Neural cell (in vitro differentiated cells): ENCODE results near the gene CLTCL1. TPM values are rescaled to one million over a fixed set of nuclear protein-coding genes. Genes with fewer than 3 reads are reported as not detected.

Experiments
- H2AFZ ChIP-seq: fragments of 200-600, 300-800 bp; sonication (generic), shearing (Covaris generic); 2 replicates; pipeline ENCODE4 v1.6.0; 2014; ENCODE audit warnings: low read depth, mild to moderate bottlenecking, antibody characterized with exemption, low read length, moderate library complexity
- H3F3A ChIP-seq: fragments of 200-600 bp; shearing (Covaris generic); 2 replicates; pipeline ENCODE4 v1.6.1; 2016; ENCODE audit warnings: mild to moderate bottlenecking, moderate library complexity, mixed read lengths, antibody characterized with exemption, low read length; ENCODE audit not compliant: insufficient read depth, poor library complexity, severe bottlenecking
- H3K27ac ChIP-seq: fragments of 200-600, 300-800 bp; sonication (generic), shearing (Covaris generic); 2 replicates; pipeline ENCODE4 v1.5.1; 2014; ENCODE audit warnings: mild to moderate bottlenecking, low read length, moderate library complexity
- H3K27me3 ChIP-seq: fragments of 300-800, 200-600 bp; sonication (generic), shearing (Covaris generic); 2 replicates; pipeline ENCODE4 v1.6.0; 2014; ENCODE audit warnings: mild to moderate bottlenecking, low read depth, low read length, moderate library complexity; ENCODE audit not compliant: insufficient read depth
- H3K36me3 ChIP-seq: fragments of 300-800, 200-600 bp; sonication (generic), shearing (Covaris generic); 2 replicates; pipeline ENCODE4 v1.5.1; 2014; ENCODE audit warnings: mild to moderate bottlenecking, antibody characterized with exemption, low read length, moderate library complexity; ENCODE audit not compliant: insufficient read depth
- H3K4me2 ChIP-seq: fragments of 300-800, 200-600 bp; sonication (generic), shearing (Covaris generic); 2 replicates; pipeline ENCODE4 v1.6.0; 2014; ENCODE audit warnings: mild to moderate bottlenecking, low read length
- H3K4me3 ChIP-seq: fragments of 300-800, 200-600 bp; sonication (generic), shearing (Covaris generic); 2 replicates; pipeline ENCODE4 v1.5.1; 2014; ENCODE audit warnings: mild to moderate bottlenecking, low read length, moderate library complexity
- H3K79me2 ChIP-seq: fragments of 200-600 bp; shearing (Covaris generic); replicated peaks from 2 replicates; pipeline ENCODE4 v1.6.0; 2014; ENCODE audit warnings: mild to moderate bottlenecking, low read length, moderate library complexity; ENCODE audit not compliant: insufficient read depth
- H3K9ac ChIP-seq: fragments of 300-800, 200-600 bp; sonication (generic), shearing (Covaris generic); 2 replicates; pipeline ENCODE4 v1.6.1; 2016; ENCODE audit warnings: mild to moderate bottlenecking, low read length, mixed read lengths
- H3K9me2 ChIP-seq: fragments of 200-600 bp; shearing (Covaris generic); 2 replicates; pipeline ENCODE4 v1.6.1; 2016; ENCODE audit warnings: mild to moderate bottlenecking, low read length, mixed read lengths; ENCODE audit not compliant: insufficient read depth
- H3K9me3 ChIP-seq: fragments of 200-600, 300-800 bp; sonication (generic), shearing (Covaris generic); 2 replicates; pipeline ENCODE4 v1.6.1; 2016; ENCODE audit warnings: mild to moderate bottlenecking, mixed run types, low read length, moderate library complexity, mixed read lengths
- H4K20me1 ChIP-seq: fragments of 200-600 bp; shearing (Covaris generic); 2 replicates; pipeline ENCODE4 v1.6.1; 2016; ENCODE audit warnings: mild to moderate bottlenecking, mixed run types; ENCODE audit not compliant: insufficient read depth
- EP300 ChIP-seq: fragments of 450-650 bp; conservative IDR thresholded peaks from 2 replicates; pipeline ENCODE4 v1.6.1; 2014; ENCODE audit warnings: antibody characterized with exemption, mild to moderate bottlenecking, moderate library complexity; ENCODE audit not compliant: poor library complexity, severe bottlenecking
- EZH2 ChIP-seq: fragments of 200-600, 300-800 bp; shearing (Covaris generic), sonication (generic); IDR thresholded peaks from 2 replicates; pipeline ENCODE4 v1.6.1; 2014; ENCODE audit warnings: antibody characterized with exemption, low read length, borderline replicate concordance, mild to moderate bottlenecking; ENCODE audit not compliant: insufficient read depth, poor library complexity, severe bottlenecking
- MXI1 ChIP-seq: fragments of 450-650 bp; conservative IDR thresholded peaks from 2 replicates; pipeline ENCODE4 v1.6.1; 2014; ENCODE audit warnings: antibody characterized with exemption, mild to moderate bottlenecking; ENCODE audit not compliant: poor library complexity, severe bottlenecking
- POLR2AphosphoS5 ChIP-seq: IDR thresholded peaks from 2 replicates; pipeline ENCODE4 v1.6.1; 2012
- RAD21 ChIP-seq: fragments of 450-650 bp; conservative IDR thresholded peaks from 2 replicates; pipeline ENCODE4 v1.6.1; 2014; ENCODE audit warnings: antibody characterized with exemption, mild to moderate bottlenecking, moderate library complexity
- SMC3 ChIP-seq: fragments of 450-650 bp; conservative IDR thresholded peaks from 2 replicates; pipeline ENCODE4 v1.6.1; 2014; ENCODE audit warnings: antibody characterized with exemption, mild to moderate bottlenecking, moderate library complexity; ENCODE audit not compliant: poor library complexity
- TAF1 ChIP-seq: IDR thresholded peaks from 2 replicates; pipeline ENCODE4 v1.6.1; 2012; ENCODE audit warnings: low read depth
- polyA plus RNA-seq: library from polyadenylated mRNA; depleted of rRNA; stranded (reverse); fragments of >200 nt; gene quantifications from 2 replicates; pipeline ENCODE4 v1.2.3, GENCODE V29; 2014
- TF ChIP-seq, protein P1 (sequence below): fragments of 450-650 bp; IDR thresholded peaks from 2 replicates; pipeline ENCODE4 v1.5.1; 2014; ENCODE audit warnings: antibody characterized with exemption, mild to moderate bottlenecking, moderate library complexity; ENCODE audit not compliant: poor library complexity, severe bottlenecking
- TF ChIP-seq, protein P2 (sequence below): IDR thresholded peaks from 2 replicates; pipeline ENCODE4 v1.6.1; 2012; ENCODE audit warnings: borderline replicate concordance

The CLTCL1 gene
- polyA plus RNA-seq, 1 donor from 2014 or later: 7.8 TPM

DNA sequence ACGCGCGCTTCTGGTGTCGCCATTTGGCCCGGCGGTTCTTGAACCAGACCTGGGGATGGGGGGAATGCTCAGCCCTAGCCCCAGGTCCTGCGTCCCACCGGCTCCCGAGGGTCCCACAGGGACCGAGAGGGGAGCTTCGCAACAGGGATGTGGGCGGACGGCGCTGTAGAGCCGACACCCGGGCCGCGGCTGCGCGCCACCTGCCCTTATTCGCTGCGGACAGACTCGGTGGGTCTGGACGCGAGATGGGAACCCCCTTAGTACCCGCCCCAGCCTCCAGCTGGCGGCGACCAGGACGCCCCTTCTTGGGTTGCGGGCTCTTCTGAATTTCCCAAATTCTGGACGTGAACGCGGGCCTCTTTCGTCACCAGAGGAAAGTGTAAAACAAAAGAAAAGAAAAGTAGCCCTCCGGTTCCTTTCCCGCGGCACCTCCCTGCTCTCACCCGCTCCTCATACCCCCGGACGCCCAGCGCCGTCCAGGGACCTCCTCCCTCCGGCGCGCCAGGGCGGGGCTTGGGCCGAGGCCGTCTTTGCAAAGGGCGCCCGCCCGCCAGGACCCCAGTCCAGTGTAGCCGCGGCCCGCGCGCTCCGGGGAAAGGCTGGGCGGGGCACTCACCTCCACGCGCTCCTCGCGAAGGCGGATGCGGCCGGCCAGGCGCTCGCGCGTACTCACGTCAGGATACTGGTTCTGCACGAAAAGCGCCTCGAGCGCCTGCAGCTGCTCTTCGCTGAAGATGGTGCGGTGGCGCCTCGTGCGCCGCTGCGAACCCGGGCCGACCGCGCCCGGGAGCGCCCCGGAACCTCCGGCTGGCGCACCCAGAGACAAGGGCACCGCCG is 142.3 kb downstream of the CLTCL1 start:
- no peak overlapping the region for H2AFZ ChIP-seq
- no peak overlapping the region for H3K9ac ChIP-seq
- no peak overlapping the region for H3K27ac ChIP-seq
- H3K79me2 ChIP-seq: peaks cover 1% of the 10 kb centered on the region
- TF ChIP-seq, protein P1, sequence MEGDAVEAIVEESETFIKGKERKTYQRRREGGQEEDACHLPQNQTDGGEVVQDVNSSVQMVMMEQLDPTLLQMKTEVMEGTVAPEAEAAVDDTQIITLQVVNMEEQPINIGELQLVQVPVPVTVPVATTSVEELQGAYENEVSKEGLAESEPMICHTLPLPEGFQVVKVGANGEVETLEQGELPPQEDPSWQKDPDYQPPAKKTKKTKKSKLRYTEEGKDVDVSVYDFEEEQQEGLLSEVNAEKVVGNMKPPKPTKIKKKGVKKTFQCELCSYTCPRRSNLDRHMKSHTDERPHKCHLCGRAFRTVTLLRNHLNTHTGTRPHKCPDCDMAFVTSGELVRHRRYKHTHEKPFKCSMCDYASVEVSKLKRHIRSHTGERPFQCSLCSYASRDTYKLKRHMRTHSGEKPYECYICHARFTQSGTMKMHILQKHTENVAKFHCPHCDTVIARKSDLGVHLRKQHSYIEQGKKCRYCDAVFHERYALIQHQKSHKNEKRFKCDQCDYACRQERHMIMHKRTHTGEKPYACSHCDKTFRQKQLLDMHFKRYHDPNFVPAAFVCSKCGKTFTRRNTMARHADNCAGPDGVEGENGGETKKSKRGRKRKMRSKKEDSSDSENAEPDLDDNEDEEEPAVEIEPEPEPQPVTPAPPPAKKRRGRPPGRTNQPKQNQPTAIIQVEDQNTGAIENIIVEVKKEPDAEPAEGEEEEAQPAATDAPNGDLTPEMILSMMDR: no peak
- TF ChIP-seq EZH2: peak; percentile 97
- H4K20me1 ChIP-seq: no peaks in the 10 kb centered on the region
- H3K27me3 ChIP-seq: peaks cover 70% of the 10 kb centered on the region
- H3K4me3 ChIP-seq: peak overlapping the region; percentile 60
- H3F3A ChIP-seq: no peaks in the 10 kb centered on the region
- H3K9me3 ChIP-seq: peaks cover 6% of the 10 kb centered on the region
- H3K9me2 ChIP-seq: no peaks in the 10 kb centered on the region
- H3K36me3 ChIP-seq: no peaks in the 10 kb centered on the region
- no peak overlapping the region for H3K4me2 ChIP-seq

GRCh38 chr22:19148417-19149046 is 143.0 kb downstream of the CLTCL1 start:
- no peak overlapping the region for H3K27ac ChIP-seq
- no peaks in the 10 kb centered on the region for H3K36me3 ChIP-seq
- no peak overlapping the region for H3K4me3 ChIP-seq
- no peaks in the 10 kb centered on the region for H3F3A ChIP-seq
- H3K9me3 ChIP-seq: peaks cover 6% of the 10 kb centered on the region
- no peak overlapping the region for H3K9ac ChIP-seq
- H3K9me2 ChIP-seq: no peaks in the 10 kb centered on the region
- H2AFZ ChIP-seq: no peak overlapping the region
- H3K79me2 ChIP-seq: peaks cover 8% of the 10 kb centered on the region
- H4K20me1 ChIP-seq: no peaks in the 10 kb centered on the region
- TF ChIP-seq EP300 (no peak), POLR2AphosphoS5 (no peak), RAD21 (no peak)
- no peak overlapping the region for H3K4me2 ChIP-seq
- peaks cover 66% of the 10 kb centered on the region for H3K27me3 ChIP-seq

- Histone ChIP-seq H3K9ac (no peak overlapping the region), H4K20me1 (no peaks in the 10 kb centered on the region), H3K27ac (no peak overlapping the region), H3K9me3 (peaks cover 6% of the 10 kb centered on the region), H3K4me3 (no peak overlapping the region), H3K9me2 (no peaks in the 10 kb centered on the region), H3K27me3 (peaks cover 56% of the 10 kb centered on the region), H3K36me3 (no peaks in the 10 kb centered on the region), H3K79me2 (peaks cover 8% of the 10 kb centered on the region), H3K4me2 (no peak overlapping the region), H2AFZ (no peak overlapping the region), H3F3A (no peaks in the 10 kb centered on the region)
- no peak for TF ChIP-seq SMC3
- no peak for TF ChIP-seq MXI1
- TF ChIP-seq POLR2AphosphoS5: no peak
- no peak for TF ChIP-seq EZH2
- TF ChIP-seq, protein P1: no peak
- TF ChIP-seq, protein P2, sequence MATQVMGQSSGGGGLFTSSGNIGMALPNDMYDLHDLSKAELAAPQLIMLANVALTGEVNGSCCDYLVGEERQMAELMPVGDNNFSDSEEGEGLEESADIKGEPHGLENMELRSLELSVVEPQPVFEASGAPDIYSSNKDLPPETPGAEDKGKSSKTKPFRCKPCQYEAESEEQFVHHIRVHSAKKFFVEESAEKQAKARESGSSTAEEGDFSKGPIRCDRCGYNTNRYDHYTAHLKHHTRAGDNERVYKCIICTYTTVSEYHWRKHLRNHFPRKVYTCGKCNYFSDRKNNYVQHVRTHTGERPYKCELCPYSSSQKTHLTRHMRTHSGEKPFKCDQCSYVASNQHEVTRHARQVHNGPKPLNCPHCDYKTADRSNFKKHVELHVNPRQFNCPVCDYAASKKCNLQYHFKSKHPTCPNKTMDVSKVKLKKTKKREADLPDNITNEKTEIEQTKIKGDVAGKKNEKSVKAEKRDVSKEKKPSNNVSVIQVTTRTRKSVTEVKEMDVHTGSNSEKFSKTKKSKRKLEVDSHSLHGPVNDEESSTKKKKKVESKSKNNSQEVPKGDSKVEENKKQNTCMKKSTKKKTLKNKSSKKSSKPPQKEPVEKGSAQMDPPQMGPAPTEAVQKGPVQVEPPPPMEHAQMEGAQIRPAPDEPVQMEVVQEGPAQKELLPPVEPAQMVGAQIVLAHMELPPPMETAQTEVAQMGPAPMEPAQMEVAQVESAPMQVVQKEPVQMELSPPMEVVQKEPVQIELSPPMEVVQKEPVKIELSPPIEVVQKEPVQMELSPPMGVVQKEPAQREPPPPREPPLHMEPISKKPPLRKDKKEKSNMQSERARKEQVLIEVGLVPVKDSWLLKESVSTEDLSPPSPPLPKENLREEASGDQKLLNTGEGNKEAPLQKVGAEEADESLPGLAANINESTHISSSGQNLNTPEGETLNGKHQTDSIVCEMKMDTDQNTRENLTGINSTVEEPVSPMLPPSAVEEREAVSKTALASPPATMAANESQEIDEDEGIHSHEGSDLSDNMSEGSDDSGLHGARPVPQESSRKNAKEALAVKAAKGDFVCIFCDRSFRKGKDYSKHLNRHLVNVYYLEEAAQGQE: no peak
- TF ChIP-seq EP300: no peak
- TF ChIP-seq TAF1: no peak
- no peak for TF ChIP-seq RAD21
These were observed 144.2 kb downstream of the CLTCL1 start for GRCh38 chr22:19147195-19147780.
